Body of pancreas (tissue), 4 donors: ENCODE data around the gene CXCL10. TPM values are rescaled to one million over a fixed set of nuclear protein-coding genes. Genes with fewer than 3 reads are reported as not detected.

ENCODE experiments used
- ATAC-seq: fragments of 150-250 bp; one replicate; pipeline ENCODE4 v1.9.1; 2016
- DNase-seq, 4 donors: peaks; one replicate each; pipeline ENCODE4 v3.0.0-alpha.2; 2019
- H3K27ac ChIP-seq, 4 donors: fragments of 200-600 bp; sonication (generic); 1 replicate in 3 of 4; 2 replicates in 1 of 4; pipeline versions ENCODE4 v1.5.1 to v1.6.1; 2016 to 2019; ENCODE audit warnings: mild to moderate bottlenecking in 1 of 4, mixed read lengths in 1 of 4, moderate library complexity in 1 of 4
- H3K27me3 ChIP-seq, 2 donors: fragments of 200-600 bp; sonication (generic); one replicate each; pipeline ENCODE4 v1.6.0; 2016; ENCODE audit warnings: mild to moderate bottlenecking in 1 of 2
- H3K36me3 ChIP-seq, 2 donors: fragments of 200-600 bp; sonication (generic); replicated peaks in 1 of 2; 2 replicates each; pipeline ENCODE4 v1.5.1; 2016; ENCODE audit warnings: low read depth in 2 of 2; ENCODE audit not compliant: insufficient read depth in 1 of 2
- H3K4me1 ChIP-seq: fragments of 200-600 bp; sonication (generic); one replicate; pipeline ENCODE4 v1.6.0; 2016
- H3K4me3 ChIP-seq, 2 donors: fragments of 200-600 bp; sonication (generic); 1 replicate in 1 of 2; 2 replicates in 1 of 2; pipeline ENCODE4 v1.5.1; 2016 to 2019
- H3K9me3 ChIP-seq, 3 donors: fragments of 200-600 bp; sonication (generic); 1 replicate in 2 of 3; 2 replicates in 1 of 3; pipeline ENCODE4 v1.5.1; 2016
- POLR2A ChIP-seq, 3 donors: fragments of 450-650 bp; IDR thresholded peaks; one replicate each; pipeline ENCODE4 v1.6.1; 2016; ENCODE audit warnings: antibody characterized with exemption in 3 of 3, mild to moderate bottlenecking in 2 of 3
- WGBS, 2 donors: methylation state at CpG; one replicate each; pipeline ENCODE4 v1.1.5; 2017; 5-methylcytosine and 5-hydroxymethylcytosine counted together
- intact Hi-C: fragments of 100-400 bp; cut with DNase I; formaldehyde crosslinking; loops from one replicate; pipeline ENCODE4 v1.15.1; 2023
- total RNA-seq, 2 donors: library from RNA; depleted of rRNA; stranded (reverse); fragments of >200 nt; gene quantifications; one replicate each; pipeline ENCODE4 v1.1.0, GENCODE V29; 2016
- TF ChIP-seq, protein P1 (sequence below), 7 experiments: fragments of 450-650 bp in 4 of 7; fragments of 200-600 bp in 3 of 7; sonication (generic) in 3 of 7; IDR thresholded peaks; one replicate each; pipeline ENCODE4 v1.5.1; 2016 to 2019; ENCODE audit warnings: antibody characterized with exemption in 7 of 7

CXCL10 gene
- total RNA-seq, 2 donors from 2014 or later: not detected

DNA sequence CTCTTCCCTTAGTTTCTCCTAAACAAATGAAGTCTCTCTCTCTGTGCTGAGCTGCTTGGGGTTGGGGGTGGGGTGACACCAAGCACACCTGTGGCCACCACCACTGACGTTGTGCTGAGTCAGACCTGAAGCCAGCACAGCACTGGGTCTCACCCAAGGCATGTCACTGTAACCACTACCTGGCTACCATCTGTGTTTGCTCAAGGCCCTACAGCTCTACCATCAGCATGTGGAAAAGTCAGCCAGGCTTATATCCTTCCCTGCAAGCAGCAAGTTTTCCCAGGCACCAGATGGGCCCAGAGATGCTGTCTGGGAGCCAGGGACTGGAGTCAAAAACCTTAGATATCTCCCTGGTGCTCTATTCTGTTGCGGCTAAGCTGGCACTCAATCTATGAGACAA is 6.9 kb downstream of the CXCL10 start:
- Histone ChIP-seq H3K4me1 (peaks cover 26% of the 10 kb centered on the region), H3K9me3 (no peaks in the 10 kb centered on the region), H3K4me3 (no peak overlapping the region), H3K36me3 (no peaks in the 10 kb centered on the region), H3K27ac (peak overlapping the region in 3 of 4 donors; percentile 47 to 66 (median 61)), H3K27me3 (no peaks in the 10 kb centered on the region)
- intact Hi-C loops: no loop called here
- TF ChIP-seq, protein P1, sequence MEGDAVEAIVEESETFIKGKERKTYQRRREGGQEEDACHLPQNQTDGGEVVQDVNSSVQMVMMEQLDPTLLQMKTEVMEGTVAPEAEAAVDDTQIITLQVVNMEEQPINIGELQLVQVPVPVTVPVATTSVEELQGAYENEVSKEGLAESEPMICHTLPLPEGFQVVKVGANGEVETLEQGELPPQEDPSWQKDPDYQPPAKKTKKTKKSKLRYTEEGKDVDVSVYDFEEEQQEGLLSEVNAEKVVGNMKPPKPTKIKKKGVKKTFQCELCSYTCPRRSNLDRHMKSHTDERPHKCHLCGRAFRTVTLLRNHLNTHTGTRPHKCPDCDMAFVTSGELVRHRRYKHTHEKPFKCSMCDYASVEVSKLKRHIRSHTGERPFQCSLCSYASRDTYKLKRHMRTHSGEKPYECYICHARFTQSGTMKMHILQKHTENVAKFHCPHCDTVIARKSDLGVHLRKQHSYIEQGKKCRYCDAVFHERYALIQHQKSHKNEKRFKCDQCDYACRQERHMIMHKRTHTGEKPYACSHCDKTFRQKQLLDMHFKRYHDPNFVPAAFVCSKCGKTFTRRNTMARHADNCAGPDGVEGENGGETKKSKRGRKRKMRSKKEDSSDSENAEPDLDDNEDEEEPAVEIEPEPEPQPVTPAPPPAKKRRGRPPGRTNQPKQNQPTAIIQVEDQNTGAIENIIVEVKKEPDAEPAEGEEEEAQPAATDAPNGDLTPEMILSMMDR (IDR thresholded peaks at IDR 0.05): no peak
- TF ChIP-seq POLR2A (IDR thresholded peaks at IDR 0.05): no peak
- 39 to 52% methylated on average over 2 of the region's 2 CpGs for WGBS, 2 donors
- ATAC-seq (peak; percentile 98), DNase-seq (peak; percentile 81 to 91 (median 89))

DNA sequence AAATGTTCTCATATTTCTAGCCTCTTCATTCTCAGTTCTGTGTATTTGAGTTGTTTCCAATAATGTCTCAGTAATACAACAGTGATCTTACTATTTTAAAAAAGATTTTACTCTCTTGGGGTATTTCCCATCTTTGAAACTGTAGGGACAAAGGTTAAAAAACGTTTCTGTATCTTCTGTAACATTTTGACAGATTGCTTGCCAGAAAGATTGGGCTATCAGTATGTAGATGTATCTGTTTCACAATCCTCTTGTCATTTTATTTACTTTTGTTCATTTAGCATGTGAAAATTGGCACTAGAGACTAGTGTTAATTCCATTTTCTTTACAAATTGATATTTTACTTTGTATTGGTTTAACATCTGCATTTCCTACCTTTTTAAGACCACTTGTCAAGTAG is 9.8 kb downstream of the CXCL10 start:
- WGBS, 2 donors: 0 to 11% methylated on average over 1 of the region's 1 CpG
- H3K36me3 ChIP-seq: no peaks in the 10 kb centered on the region
- TF ChIP-seq, protein P1 (IDR thresholded peaks at IDR 0.05): no peak
- TF ChIP-seq POLR2A (IDR thresholded peaks at IDR 0.05): no peak
- peaks cover 26% of the 10 kb centered on the region for H3K4me1 ChIP-seq
- no peak overlapping the region for H3K4me3 ChIP-seq
- H3K27me3 ChIP-seq: no peaks in the 10 kb centered on the region
- no peak for ATAC-seq
- H3K9me3 ChIP-seq: no peaks in the 10 kb centered on the region
- intact Hi-C loops: no loop called here
- peak overlapping the region in 1 of 4 donors; percentile 30 for H3K27ac ChIP-seq
- DNase-seq: no peak

DNA sequence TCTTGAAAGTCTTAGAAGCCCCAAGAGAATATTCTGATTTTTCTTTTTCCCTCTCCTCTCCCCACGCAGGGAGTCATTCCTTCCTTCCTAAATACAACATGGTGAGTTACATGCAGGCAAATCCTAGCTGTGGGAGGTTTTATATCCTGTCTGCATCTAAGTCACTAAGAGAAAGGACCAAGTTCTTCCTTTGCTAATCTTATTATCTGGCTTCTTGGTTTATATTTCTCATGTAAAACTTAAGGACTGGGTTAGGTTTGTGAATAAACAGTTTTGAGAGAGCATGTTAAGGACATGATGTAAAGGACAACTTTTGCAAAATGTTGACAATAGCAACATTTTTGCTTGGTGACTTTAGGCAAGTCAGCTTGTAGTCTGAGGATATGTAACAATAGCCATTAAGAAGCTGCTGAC is 10.9 kb downstream of the CXCL10 start:
- no peaks in the 10 kb centered on the region for H3K9me3 ChIP-seq
- ATAC-seq (no peak), DNase-seq (no peak)
- H3K4me3 ChIP-seq: no peak overlapping the region
- H3K36me3 ChIP-seq: no peaks in the 10 kb centered on the region
- peaks cover 26% of the 10 kb centered on the region for H3K4me1 ChIP-seq
- H3K27ac ChIP-seq: no peak overlapping the region
- no peaks in the 10 kb centered on the region for H3K27me3 ChIP-seq
- intact Hi-C loops: no loop called here
- 67 to 75% methylated on average over 1 of the region's 1 CpG for WGBS, 2 donors
- no peak for TF ChIP-seq POLR2A (IDR thresholded peaks at IDR 0.05)
- TF ChIP-seq, protein P1 (IDR thresholded peaks at IDR 0.05): no peak

DNA sequence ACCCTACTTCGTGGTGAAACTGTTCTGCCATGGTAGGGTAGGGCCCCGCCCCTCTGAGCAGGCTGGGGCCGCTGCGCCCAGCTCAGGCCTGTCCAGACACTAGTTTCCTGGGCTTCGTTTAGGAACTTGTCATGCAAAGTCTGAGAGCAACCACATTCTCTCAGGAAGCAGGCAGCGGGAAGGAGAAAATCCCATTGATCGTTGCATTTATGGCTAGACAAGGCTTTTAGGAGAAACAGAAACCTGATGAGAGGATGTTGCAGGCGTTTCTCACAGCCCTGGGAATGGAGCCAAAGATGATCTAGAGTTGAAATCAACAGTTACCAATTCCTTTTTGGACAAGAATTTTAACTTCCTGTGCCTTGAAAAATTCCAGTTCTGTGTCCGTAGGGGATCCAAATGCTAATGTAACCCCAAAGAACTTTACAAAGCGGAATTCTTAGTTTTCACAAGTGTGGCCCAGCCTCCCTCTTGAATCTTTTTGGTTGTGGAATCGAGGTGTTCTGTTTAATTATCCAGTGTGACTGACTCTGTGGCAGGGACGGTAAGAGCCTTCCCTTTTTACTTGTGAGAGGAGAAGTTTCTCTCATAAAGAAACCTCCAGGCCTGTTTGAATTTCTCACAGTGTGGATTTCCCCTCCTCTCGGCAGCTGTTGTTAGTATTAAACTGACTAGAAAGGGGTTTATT is 11.5 kb downstream of the CXCL10 start:
- peak overlapping the region in 1 of 4 donors; percentile 34 for H3K27ac ChIP-seq
- WGBS, 2 donors: 64 to 79% methylated on average over 13 of the region's 13 CpGs

More for the DNA sequence above, 11.5 kb downstream of the CXCL10 start:
- DNase-seq (peak in 1 of 4 donors; percentile 30), ATAC-seq (no peak)
- intact Hi-C loops: no loop called here
- TF ChIP-seq, protein P1 (IDR thresholded peaks at IDR 0.05): no peak
- TF ChIP-seq POLR2A (IDR thresholded peaks at IDR 0.05): no peak
- Histone ChIP-seq H3K36me3 (no peaks in the 10 kb centered on the region), H3K27me3 (no peaks in the 10 kb centered on the region), H3K4me1 (peaks cover 23% of the 10 kb centered on the region), H3K4me3 (no peak overlapping the region), H3K9me3 (no peaks in the 10 kb centered on the region)
